ENCODE measurements around the gene SUSD3.
A peak's percentile ranks its signal among the peaks of the same experiment; 100 is the strongest.

SUSD3 gene

GRCh38 chr9:93059011-93059714, 662 bp downstream of the SUSD3 start:
- Histone ChIP-seq H3K27ac (ENCODE audit: low read length) (no peak overlapping the region), H3K79me2 (ENCODE audit: insufficient read depth, low read length) (no peaks in the 10 kb centered on the region), H3K9ac (ENCODE audit: low read depth, low read length) (no peak overlapping the region), H3K9me3 (ENCODE audit: insufficient read depth, low read length, severe bottlenecking) (no peaks in the 10 kb centered on the region), H3K4me2 (ENCODE audit: insufficient read depth, low read length) (no peak overlapping the region), H3K27me3 (ENCODE audit: insufficient read depth, low read length, poor library complexity) (no peaks in the 10 kb centered on the region), H2AFZ (ENCODE audit: low read depth, low read length) (no peak overlapping the region), H3K4me1 (ENCODE audit: insufficient read depth, low read length) (peaks cover 35% of the 10 kb centered on the region), H4K20me1 (ENCODE audit: insufficient read depth, low read length) (no peaks in the 10 kb centered on the region), H3K4me3 (ENCODE audit: low read depth in 1 of 2, low read length in 2 of 2) (no peak overlapping the region), H3K36me3 (ENCODE audit: insufficient read depth, low read length) (no peaks in the 10 kb centered on the region)
- no peak for TF ChIP-seq CTCF (IDR thresholded peaks at IDR 0.05; ENCODE audit: borderline replicate concordance, extremely low read depth, low read length, poor library complexity, severe bottlenecking)
- TF ChIP-seq EZH2 (IDR thresholded peaks at IDR 0.05; ENCODE audit: borderline replicate concordance, low read depth, low read length, severe bottlenecking) = no peak
- ATAC-seq (ENCODE audit: insufficient read depth, low read depth) (no peak), DNase-seq (no peak)

GRCh38 chr9:93059715-93060578, 1.4 kb downstream of the SUSD3 start:
- H2AFZ ChIP-seq (ENCODE audit: low read depth, low read length) = no peak overlapping the region
- no peak overlapping the region for H3K4me3 ChIP-seq (ENCODE audit: low read depth in 1 of 2, low read length in 2 of 2)

GRCh38 chr9:93060746-93061259, 2.3 kb downstream of the SUSD3 start:
- H3K27ac ChIP-seq (ENCODE audit: low read length) = peak overlapping the region; percentile 85
- H3K4me2 ChIP-seq (ENCODE audit: insufficient read depth, low read length) = no peak overlapping the region
- DNase-seq (no peak), ATAC-seq (ENCODE audit: insufficient read depth, low read depth) (no peak)
- no peaks in the 10 kb centered on the region for H3K79me2 ChIP-seq (ENCODE audit: insufficient read depth, low read length)
- H3K9ac ChIP-seq (ENCODE audit: low read depth, low read length) = no peak overlapping the region
- no peaks in the 10 kb centered on the region for H3K9me3 ChIP-seq (ENCODE audit: insufficient read depth, low read length, severe bottlenecking)
- no peaks in the 10 kb centered on the region for H3K27me3 ChIP-seq (ENCODE audit: insufficient read depth, low read length, poor library complexity)
- H3K4me1 ChIP-seq (ENCODE audit: insufficient read depth, low read length) = peaks cover 52% of the 10 kb centered on the region
- H2AFZ ChIP-seq (ENCODE audit: low read depth, low read length) = peak overlapping the region; percentile 22; the same call in 1 of the 2 replicates
- TF ChIP-seq CTCF (IDR thresholded peaks at IDR 0.05; ENCODE audit: borderline replicate concordance, extremely low read depth, low read length, poor library complexity, severe bottlenecking) = no peak
- no peak for TF ChIP-seq EZH2 (IDR thresholded peaks at IDR 0.05; ENCODE audit: borderline replicate concordance, low read depth, low read length, severe bottlenecking)
- H4K20me1 ChIP-seq (ENCODE audit: insufficient read depth, low read length) = no peaks in the 10 kb centered on the region
- no peak overlapping the region for H3K4me3 ChIP-seq (ENCODE audit: low read depth in 1 of 2, low read length in 2 of 2)
- H3K36me3 ChIP-seq (ENCODE audit: insufficient read depth, low read length) = no peaks in the 10 kb centered on the region

More at GRCh38 chr9:93059715-93060578, 1.4 kb downstream of the SUSD3 start:
- H3K36me3 ChIP-seq (ENCODE audit: insufficient read depth, low read length) = no peaks in the 10 kb centered on the region
- no peaks in the 10 kb centered on the region for H3K79me2 ChIP-seq (ENCODE audit: insufficient read depth, low read length)
- ATAC-seq (ENCODE audit: insufficient read depth, low read depth) (no peak), DNase-seq (no peak)
- H3K9me3 ChIP-seq (ENCODE audit: insufficient read depth, low read length, severe bottlenecking) = no peaks in the 10 kb centered on the region
- H3K9ac ChIP-seq (ENCODE audit: low read depth, low read length) = no peak overlapping the region
- H4K20me1 ChIP-seq (ENCODE audit: insufficient read depth, low read length) = no peaks in the 10 kb centered on the region
- TF ChIP-seq CTCF (IDR thresholded peaks at IDR 0.05; ENCODE audit: borderline replicate concordance, extremely low read depth, low read length, poor library complexity, severe bottlenecking) (no peak), EZH2 (IDR thresholded peaks at IDR 0.05; ENCODE audit: borderline replicate concordance, low read depth, low read length, severe bottlenecking) (no peak)
- H3K4me2 ChIP-seq (ENCODE audit: insufficient read depth, low read length) = no peak overlapping the region
- peaks cover 43% of the 10 kb centered on the region for H3K4me1 ChIP-seq (ENCODE audit: insufficient read depth, low read length)
- H3K27ac ChIP-seq (ENCODE audit: low read length) = peak overlapping the region; percentile 85; the same call in 1 of the 2 replicates
- no peaks in the 10 kb centered on the region for H3K27me3 ChIP-seq (ENCODE audit: insufficient read depth, low read length, poor library complexity)
